HG03066 (cell line): ENCODE measurements around the gene IRF5.
"Not testable (repeated sequence)": the region's sequence is repeated elsewhere in the genome, so short reads cannot be mapped to it uniquely, and the experiment has no call there.

Experiments
- ATAC-seq: cut with Tn5 transposase; IDR thresholded peaks from one replicate; pipeline ENCODE4 v1.9.1; 2021; ENCODE audit warnings: low read depth; ENCODE audit not compliant: unreplicated experiment

Gene IRF5

GRCh38 chr7:128906001-128906765 lies 31.5 kb upstream of the IRF5 start:
- ATAC-seq = no peak

GRCh38 chr7:128906766-128907559 lies 30.8 kb upstream of the IRF5 start:
- ATAC-seq = no peak

- no peak for ATAC-seq
Measured at GRCh38 chr7:128908750-128909624, 28.7 kb upstream of the IRF5 start.

GRCh38 chr7:128909625-128910568 lies 27.8 kb upstream of the IRF5 start:
- ATAC-seq = no peak

GRCh38 chr7:128910569-128910945 lies 27.2 kb upstream of the IRF5 start, which contains the start of gene KCP:
Gene KCP, minus strand, starts transcription at chr7:128910709. Its CDS starts 33 bp downstream, at chr7:128910676.
- ATAC-seq = no peak

GRCh38 chr7:128911423-128912031 lies 26.2 kb upstream of the IRF5 start:
- ATAC-seq = no peak

GRCh38 chr7:128912281-128912680 lies 25.4 kb upstream of the IRF5 start:
- no peak for ATAC-seq

- ATAC-seq = not testable (repeated sequence)
Measured at GRCh38 chr7:128912709-128913495, 24.8 kb upstream of the IRF5 start.

GRCh38 chr7:128913870-128914565 lies 23.7 kb upstream of the IRF5 start:
- ATAC-seq = no peak

GRCh38 chr7:128914566-128915151 lies 23.1 kb upstream of the IRF5 start:
- no peak for ATAC-seq

GRCh38 chr7:128915271-128915819 lies 22.4 kb upstream of the IRF5 start:
- no peak for ATAC-seq

- ATAC-seq = no peak
Measured at GRCh38 chr7:128915841-128916642, 21.7 kb upstream of the IRF5 start.

GRCh38 chr7:128916643-128916915 lies 21.1 kb upstream of the IRF5 start:
- ATAC-seq = no peak

- ATAC-seq = no peak
Measured at GRCh38 chr7:128917122-128917521, 20.6 kb upstream of the IRF5 start.

- ATAC-seq = no peak
Measured at GRCh38 chr7:128918016-128918665, 19.6 kb upstream of the IRF5 start.

- ATAC-seq = no peak
Measured at GRCh38 chr7:128919241-128919640, 18.5 kb upstream of the IRF5 start.
